SK-N-SH treated with all-trans-retinoic acid at 6 μM for 48 hours (cell line): ENCODE measurements around the gene CPPED1.

Source experiments
- ATAC-seq: fragments of 200-7000 bp; cut with Tn5 transposase; 3 replicates; pipeline ENCODE4 v1.9.1; 2020; ENCODE audit warnings: mild to moderate bottlenecking, moderate library complexity
- ARNTL ChIP-seq: fragments of 450-650 bp; formaldehyde crosslinking; IDR thresholded peaks from 2 replicates; pipeline ENCODE4 v1.5.0; 2020; ENCODE audit warnings: low read depth, mild to moderate bottlenecking, moderate library complexity, borderline replicate concordance
- BACH2 ChIP-seq: fragments of 250-450 bp; sonication (Bioruptor Pico); IDR thresholded peaks from 2 replicates; pipeline ENCODE4 v1.9.0; 2021; ENCODE audit warnings: mild to moderate bottlenecking, borderline replicate concordance
- CSDC2 ChIP-seq: fragments of 250-450 bp; sonication (Bioruptor Pico); IDR thresholded peaks from 2 replicates; pipeline ENCODE4 v1.5.0; 2020; ENCODE audit warnings: mild to moderate bottlenecking, moderate library complexity
- ESRRG ChIP-seq: fragments of 250-450 bp; sonication (Bioruptor Pico); IDR thresholded peaks from 2 replicates; pipeline ENCODE4 v1.6.1; 2021; ENCODE audit warnings: mild to moderate bottlenecking
- OSR1 ChIP-seq: fragments of 250-450 bp; sonication (Bioruptor Pico); IDR thresholded peaks from 2 replicates; pipeline ENCODE4 v1.8.0; 2022; ENCODE audit warnings: moderate library complexity, mild to moderate bottlenecking, inconsistent platforms
- PPARA ChIP-seq: fragments of 250-450 bp; sonication (Bioruptor Pico); IDR thresholded peaks from 2 replicates; pipeline ENCODE4 v1.5.0; 2020; ENCODE audit warnings: mild to moderate bottlenecking, borderline replicate concordance
- RARB ChIP-seq: fragments of 250-450 bp; sonication (Bioruptor Pico); IDR thresholded peaks from 2 replicates; pipeline ENCODE4 v1.8.0; 2021; ENCODE audit warnings: mild to moderate bottlenecking, moderate library complexity
- SNAI2 ChIP-seq: fragments of 250-450 bp; sonication (Bioruptor Pico); IDR thresholded peaks from 2 replicates; pipeline ENCODE4 v1.5.0; 2020; ENCODE audit warnings: mild to moderate bottlenecking, moderate library complexity
- TCF4 ChIP-seq: fragments of 250-450 bp; sonication (Bioruptor Pico); IDR thresholded peaks from 2 replicates; pipeline ENCODE4 v1.8.0; 2021; ENCODE audit warnings: mild to moderate bottlenecking, moderate library complexity, borderline replicate concordance
- TOX ChIP-seq: fragments of 250-450 bp; sonication (Bioruptor Pico); IDR thresholded peaks from 2 replicates; pipeline ENCODE4 v1.8.0; 2021; ENCODE audit warnings: mild to moderate bottlenecking, moderate library complexity, borderline replicate concordance
- ZC3H10 ChIP-seq: fragments of 250-450 bp; sonication (Bioruptor Pico); IDR thresholded peaks from 2 replicates; pipeline ENCODE4 v1.5.1; 2021; ENCODE audit warnings: mild to moderate bottlenecking, moderate library complexity
- ZFP3 ChIP-seq: fragments of 250-450 bp; sonication (Bioruptor Pico); IDR thresholded peaks from 2 replicates; pipeline ENCODE4 v1.5.0; 2020; ENCODE audit warnings: mild to moderate bottlenecking, moderate library complexity
- ZNF565 ChIP-seq: fragments of 450-650 bp; formaldehyde crosslinking; conservative IDR thresholded peaks from 2 replicates; pipeline ENCODE4 v1.5.0; 2020; ENCODE audit warnings: low read depth, mild to moderate bottlenecking, moderate library complexity
- TF ChIP-seq, protein P1 (sequence below): fragments of 250-450 bp; sonication (Bioruptor Pico); IDR thresholded peaks from 2 replicates; pipeline ENCODE4 v1.8.0; 2020; ENCODE audit warnings: mild to moderate bottlenecking, moderate library complexity, borderline replicate concordance
- TF ChIP-seq, protein P2 (sequence below): fragments of 250-450 bp; sonication (Bioruptor Pico); IDR thresholded peaks from 2 replicates; pipeline ENCODE4 v1.8.0; 2021; ENCODE audit warnings: low read depth, mild to moderate bottlenecking, moderate library complexity, borderline replicate concordance
- TF ChIP-seq, protein P3 (sequence below): fragments of 250-450 bp; sonication (Bioruptor Pico); IDR thresholded peaks from 2 replicates; pipeline ENCODE4 v1.5.0; 2020; ENCODE audit warnings: mild to moderate bottlenecking, moderate library complexity

CPPED1 gene

DNA sequence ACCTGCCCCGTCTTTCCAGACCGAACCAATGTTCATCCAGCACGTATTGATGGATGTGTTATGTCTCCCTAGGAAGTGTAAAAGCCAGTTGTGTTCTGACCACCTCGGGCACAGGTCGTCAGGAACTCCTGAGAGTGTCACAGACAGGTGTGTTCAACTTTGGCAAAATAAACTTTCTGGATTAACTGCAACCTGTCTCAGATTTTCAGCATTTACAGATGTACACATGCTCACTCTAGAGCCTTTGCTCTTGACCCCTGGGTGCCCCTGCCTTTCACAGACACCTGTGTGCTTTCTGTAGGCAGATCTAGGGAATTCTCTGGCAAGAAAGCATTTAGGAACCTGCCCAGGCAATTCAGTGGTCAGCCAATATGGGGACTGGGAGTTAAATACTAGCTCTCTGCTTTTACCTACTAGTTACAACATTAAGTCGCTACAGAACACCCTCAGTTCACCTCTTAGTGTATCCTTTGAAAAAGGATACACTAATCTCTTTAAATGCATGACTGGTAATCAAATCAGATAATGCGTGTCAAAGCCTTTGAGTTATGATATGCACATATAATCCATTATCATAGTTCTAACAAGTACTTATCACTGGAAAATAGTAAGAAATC lies 188.9 kb downstream of the CPPED1 start:
- ATAC-seq, result no peak
- no peak for TF ChIP-seq ESRRG (CRISPR knock-in tag)
- TF ChIP-seq, protein P1, sequence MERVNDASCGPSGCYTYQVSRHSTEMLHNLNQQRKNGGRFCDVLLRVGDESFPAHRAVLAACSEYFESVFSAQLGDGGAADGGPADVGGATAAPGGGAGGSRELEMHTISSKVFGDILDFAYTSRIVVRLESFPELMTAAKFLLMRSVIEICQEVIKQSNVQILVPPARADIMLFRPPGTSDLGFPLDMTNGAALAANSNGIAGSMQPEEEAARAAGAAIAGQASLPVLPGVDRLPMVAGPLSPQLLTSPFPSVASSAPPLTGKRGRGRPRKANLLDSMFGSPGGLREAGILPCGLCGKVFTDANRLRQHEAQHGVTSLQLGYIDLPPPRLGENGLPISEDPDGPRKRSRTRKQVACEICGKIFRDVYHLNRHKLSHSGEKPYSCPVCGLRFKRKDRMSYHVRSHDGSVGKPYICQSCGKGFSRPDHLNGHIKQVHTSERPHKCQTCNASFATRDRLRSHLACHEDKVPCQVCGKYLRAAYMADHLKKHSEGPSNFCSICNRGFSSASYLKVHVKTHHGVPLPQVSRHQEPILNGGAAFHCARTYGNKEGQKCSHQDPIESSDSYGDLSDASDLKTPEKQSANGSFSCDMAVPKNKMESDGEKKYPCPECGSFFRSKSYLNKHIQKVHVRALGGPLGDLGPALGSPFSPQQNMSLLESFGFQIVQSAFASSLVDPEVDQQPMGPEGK (CRISPR knock-in tag), result no peak
- TF ChIP-seq TOX (CRISPR knock-in tag), result no peak
- no peak for TF ChIP-seq TCF4 (CRISPR knock-in tag)
- TF ChIP-seq, protein P2, sequence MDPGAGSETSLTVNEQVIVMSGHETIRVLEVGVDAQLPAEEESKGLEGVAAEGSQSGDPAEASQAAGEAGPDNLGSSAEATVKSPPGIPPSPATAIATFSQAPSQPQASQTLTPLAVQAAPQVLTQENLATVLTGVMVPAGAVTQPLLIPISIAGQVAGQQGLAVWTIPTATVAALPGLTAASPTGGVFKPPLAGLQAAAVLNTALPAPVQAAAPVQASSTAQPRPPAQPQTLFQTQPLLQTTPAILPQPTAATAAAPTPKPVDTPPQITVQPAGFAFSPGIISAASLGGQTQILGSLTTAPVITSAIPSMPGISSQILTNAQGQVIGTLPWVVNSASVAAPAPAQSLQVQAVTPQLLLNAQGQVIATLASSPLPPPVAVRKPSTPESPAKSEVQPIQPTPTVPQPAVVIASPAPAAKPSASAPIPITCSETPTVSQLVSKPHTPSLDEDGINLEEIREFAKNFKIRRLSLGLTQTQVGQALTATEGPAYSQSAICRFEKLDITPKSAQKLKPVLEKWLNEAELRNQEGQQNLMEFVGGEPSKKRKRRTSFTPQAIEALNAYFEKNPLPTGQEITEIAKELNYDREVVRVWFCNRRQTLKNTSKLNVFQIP (CRISPR knock-in tag), result no peak
- no peak for TF ChIP-seq OSR1 (CRISPR knock-in tag)
- TF ChIP-seq ARNTL (CRISPR knock-in tag), result no peak

DNA sequence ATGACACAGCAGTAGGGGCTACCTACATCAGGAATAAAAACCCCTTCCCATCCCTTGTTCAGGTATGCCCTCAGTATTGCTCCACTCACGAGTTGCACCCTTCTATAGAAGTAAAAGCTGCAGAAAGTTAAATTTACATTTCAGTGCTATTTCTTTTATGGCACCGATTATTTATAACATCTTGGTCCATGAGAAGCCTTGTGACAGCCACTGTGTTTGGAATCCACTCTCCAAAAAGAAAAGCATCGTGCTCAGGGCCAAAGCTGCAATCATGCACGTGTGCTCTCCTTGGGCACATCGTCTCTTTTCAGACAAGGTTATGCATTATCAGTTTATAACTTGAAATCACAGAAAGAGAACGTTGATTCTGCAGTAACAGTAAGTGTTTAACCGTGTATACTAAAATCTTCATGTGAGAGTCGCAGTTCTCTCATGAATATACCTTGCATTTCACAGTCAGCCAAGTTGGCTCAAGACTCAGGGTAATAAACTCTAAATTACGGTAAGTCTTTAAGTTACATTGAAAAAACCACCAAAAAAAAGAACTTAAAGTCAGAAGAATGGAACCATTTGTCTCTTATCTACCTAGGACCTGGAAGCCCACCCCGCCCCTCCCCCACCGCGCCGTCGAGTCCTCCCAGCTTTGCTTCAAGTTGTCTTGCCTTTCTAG lies 189.6 kb downstream of the CPPED1 start:
- ATAC-seq, result no peak
- TF ChIP-seq ZFP3 (CRISPR knock-in tag), result no peak
- TF ChIP-seq TCF4 (CRISPR knock-in tag), result no peak
- TF ChIP-seq RARB, result no peak
- no peak for TF ChIP-seq CSDC2 (CRISPR knock-in tag)
- TF ChIP-seq ARNTL (CRISPR knock-in tag), result no peak
- no peak for TF ChIP-seq SNAI2 (CRISPR knock-in tag)
- no peak for TF ChIP-seq ESRRG (CRISPR knock-in tag)
- no peak for TF ChIP-seq ZNF565 (CRISPR knock-in tag)
- TF ChIP-seq, protein P3, sequence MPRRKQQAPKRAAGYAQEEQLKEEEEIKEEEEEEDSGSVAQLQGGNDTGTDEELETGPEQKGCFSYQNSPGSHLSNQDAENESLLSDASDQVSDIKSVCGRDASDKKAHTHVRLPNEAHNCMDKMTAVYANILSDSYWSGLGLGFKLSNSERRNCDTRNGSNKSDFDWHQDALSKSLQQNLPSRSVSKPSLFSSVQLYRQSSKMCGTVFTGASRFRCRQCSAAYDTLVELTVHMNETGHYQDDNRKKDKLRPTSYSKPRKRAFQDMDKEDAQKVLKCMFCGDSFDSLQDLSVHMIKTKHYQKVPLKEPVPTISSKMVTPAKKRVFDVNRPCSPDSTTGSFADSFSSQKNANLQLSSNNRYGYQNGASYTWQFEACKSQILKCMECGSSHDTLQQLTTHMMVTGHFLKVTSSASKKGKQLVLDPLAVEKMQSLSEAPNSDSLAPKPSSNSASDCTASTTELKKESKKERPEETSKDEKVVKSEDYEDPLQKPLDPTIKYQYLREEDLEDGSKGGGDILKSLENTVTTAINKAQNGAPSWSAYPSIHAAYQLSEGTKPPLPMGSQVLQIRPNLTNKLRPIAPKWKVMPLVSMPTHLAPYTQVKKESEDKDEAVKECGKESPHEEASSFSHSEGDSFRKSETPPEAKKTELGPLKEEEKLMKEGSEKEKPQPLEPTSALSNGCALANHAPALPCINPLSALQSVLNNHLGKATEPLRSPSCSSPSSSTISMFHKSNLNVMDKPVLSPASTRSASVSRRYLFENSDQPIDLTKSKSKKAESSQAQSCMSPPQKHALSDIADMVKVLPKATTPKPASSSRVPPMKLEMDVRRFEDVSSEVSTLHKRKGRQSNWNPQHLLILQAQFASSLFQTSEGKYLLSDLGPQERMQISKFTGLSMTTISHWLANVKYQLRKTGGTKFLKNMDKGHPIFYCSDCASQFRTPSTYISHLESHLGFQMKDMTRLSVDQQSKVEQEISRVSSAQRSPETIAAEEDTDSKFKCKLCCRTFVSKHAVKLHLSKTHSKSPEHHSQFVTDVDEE (CRISPR knock-in tag), result no peak
- TF ChIP-seq, protein P2 (CRISPR knock-in tag), result no peak
- TF ChIP-seq OSR1 (CRISPR knock-in tag), result no peak
- no peak for TF ChIP-seq ZC3H10
- TF ChIP-seq BACH2, result no peak
- TF ChIP-seq PPARA (CRISPR knock-in tag), result no peak

DNA sequence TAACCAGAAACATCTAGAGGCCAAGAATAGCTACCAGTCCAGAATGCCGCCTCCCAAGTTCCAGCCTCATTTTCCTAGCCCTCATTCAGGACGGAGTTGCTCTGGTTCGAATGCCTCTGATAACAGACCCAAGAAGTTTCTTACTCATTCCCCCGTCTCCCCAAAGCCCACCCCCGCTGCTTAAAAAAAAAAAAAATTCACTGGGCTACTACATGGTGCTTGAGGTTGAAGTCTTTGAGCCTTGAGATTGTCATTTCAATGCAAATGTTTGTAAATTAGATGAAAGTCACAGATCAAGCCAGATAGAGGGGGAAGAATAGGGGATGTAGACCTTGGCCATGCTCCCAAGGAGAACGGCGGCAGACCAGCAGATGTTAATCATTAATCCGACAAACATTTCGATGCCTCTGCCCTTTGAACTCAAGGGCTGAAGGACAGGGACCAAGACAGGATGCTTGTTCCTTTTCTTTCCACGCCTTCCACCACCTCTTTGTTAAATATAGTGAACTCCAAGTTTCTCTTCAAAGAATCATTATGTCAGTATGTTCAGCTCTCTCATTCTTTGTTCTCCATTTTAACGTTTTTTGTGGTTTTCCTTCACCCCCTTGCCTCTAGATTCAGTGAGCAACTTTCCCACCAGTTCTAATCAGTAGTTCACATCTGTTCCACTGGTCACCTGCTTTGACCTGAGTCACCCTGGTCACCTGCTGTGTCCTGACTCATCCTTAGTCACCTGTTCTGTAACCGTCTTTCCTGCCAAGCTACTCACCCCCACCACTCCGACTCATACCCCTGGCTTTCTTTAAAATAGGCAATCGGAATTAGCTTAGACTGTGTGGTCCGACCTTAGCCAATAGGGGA lies 190.3 kb downstream of the CPPED1 start:
- ATAC-seq, result peak; percentile 34; the same call in 2 of the 3 replicates
- TF ChIP-seq, protein P2 (CRISPR knock-in tag), result no peak
